Peyer's patch (tissue), 4 donors: Measurements from ENCODE around the gene NEK5.

Source experiments
- CTCF ChIP-seq, 6 experiments: fragments of 450-650 bp in 4 of 6; fragments of 200-600 bp in 2 of 6; sonication (generic) in 1 of 6; IDR thresholded peaks; one replicate each; pipeline ENCODE4 v1.5.1; 2017 to 2019; ENCODE audit warnings: antibody characterized with exemption in 6 of 6, mild to moderate bottlenecking in 3 of 6, moderate library complexity in 1 of 6
- POLR2A ChIP-seq, 2 donors: fragments of 450-650 bp; IDR thresholded peaks; one replicate each; pipeline ENCODE4 v1.5.1; 2017; ENCODE audit warnings: antibody characterized with exemption in 2 of 2, mild to moderate bottlenecking in 2 of 2, moderate library complexity in 2 of 2

- TF ChIP-seq CTCF (IDR thresholded peaks at IDR 0.05), result no peak
- no peak for TF ChIP-seq POLR2A (IDR thresholded peaks at IDR 0.05)
Measured at GRCh38 chr13:52022356-52022755, 106.5 kb downstream of the NEK5 start.
